Limb (tissue), 2 donors: ENCODE measurements around the gene SGPL1.
"Not testable (repeated sequence)": the region's sequence is repeated elsewhere in the genome, so short reads cannot be mapped to it uniquely, and the experiment has no call there.

Experiments
- DNase-seq, 2 donors: peaks; one replicate each; pipeline ENCODE4 v3.0.0-alpha.2; 2016; ENCODE audit errors: extremely low spot score in 2 of 2

Gene SGPL1

DNA sequence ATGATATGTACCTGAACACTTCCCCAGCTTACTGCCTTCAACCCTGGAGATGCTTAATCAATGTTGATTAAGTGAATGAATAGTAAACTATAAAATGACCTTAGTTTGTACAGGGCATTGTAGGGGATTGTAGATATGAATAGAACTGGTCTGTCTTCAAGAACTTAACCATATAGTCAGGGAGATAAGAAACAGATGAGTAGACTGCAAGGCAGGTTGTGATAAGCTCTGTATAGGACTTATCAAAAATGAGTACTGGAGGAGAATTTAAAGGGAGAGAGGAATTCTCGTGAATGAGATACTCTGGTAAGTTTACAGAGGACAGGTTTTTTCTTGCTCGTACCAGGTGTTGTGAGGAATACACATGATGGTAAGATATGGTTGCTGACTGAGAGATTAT, 27.6 kb downstream of the SGPL1 start:
- no peak for DNase-seq

DNA sequence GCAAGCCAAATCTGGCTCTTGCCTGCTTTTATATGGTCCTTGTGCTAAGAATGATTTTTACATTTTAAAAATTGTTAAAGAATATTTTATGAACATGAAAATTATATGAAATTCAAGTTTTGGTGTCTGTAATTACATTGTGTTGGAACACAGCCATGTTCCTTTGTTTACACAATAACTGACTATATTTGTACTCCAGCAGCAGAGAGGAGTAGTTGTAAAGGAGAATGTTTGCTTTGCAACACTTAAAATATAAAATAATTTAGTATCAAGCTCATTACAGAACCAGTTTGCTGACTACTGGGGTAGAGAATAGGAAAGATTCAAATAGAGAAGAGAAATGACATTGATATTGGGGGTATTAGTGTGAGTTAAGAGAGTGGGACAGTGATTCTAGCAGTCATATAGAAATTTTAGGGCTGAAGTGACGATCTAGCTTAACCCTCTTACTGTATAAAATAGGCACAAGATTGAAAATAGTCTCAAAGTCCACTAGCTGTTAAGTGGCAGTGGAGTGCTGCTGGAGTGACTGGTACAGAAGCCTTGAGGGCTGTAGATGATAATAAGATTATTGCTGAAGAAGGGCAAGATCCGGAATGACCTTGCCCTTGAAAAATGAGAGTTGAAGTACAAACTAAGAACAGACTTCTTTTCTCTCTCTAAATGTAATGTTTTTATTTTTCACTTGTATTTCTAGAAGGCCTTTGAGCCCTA, 28.2 kb downstream of the SGPL1 start:
- DNase-seq = no peak

DNA sequence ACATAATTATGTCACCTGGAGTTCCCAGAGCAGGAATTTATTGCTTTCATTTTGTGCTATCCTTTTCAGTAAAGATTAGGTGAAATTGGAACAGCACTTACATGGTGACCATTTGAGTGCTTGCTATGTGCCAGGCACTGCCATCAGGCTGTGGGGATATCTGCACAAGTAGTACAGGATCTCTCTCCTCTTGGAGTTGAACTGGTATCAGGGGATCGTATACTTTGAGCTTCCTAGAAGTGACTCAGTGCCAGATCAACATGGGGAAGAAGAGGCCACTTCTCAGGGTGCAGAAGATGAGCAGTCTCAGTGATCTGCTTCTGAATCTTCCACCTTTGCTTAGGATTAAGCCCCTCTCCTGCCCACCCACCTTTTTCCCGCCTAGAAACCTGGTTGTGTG, 29.5 kb downstream of the SGPL1 start:
- no peak for DNase-seq

DNA sequence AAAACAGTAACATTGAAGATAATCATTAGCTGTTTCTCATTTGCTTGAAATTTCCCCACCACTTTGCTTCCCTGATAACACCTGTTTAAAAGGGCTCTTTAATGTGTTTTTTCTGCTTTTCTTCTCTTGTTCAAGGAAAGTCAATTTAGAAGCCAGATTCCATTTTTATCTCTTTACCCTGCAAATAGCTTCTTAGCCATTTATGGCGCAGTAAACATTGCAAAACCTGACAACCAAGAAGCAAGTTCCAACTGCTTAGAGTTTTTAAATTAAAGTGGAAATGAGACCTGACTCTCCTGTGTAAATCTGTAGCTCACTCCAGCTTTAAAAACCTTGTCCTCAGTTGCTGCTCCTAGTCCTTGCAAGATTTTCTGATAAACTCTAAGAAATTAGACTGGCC, 30.1 kb downstream of the SGPL1 start:
- no peak for DNase-seq

DNA sequence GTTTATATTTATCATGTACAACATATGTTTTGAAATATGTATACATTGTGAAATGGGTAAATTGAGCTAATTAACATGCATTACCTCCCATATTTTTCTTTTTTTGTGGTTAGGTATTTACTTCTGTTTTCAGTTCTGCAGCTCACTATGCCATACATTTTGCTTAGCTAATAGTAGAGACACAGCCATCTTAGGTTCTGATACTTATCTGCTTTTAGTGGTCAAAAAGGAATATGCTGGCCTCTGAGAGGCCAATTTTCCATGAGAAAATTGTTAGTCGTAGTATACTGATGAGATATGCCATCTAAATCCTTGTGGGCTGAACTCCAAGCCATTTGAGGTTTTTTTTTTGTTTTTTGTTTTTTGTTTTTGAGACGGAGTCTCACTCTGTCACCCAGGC, 31.0 kb downstream of the SGPL1 start:
- no peak for DNase-seq

DNA sequence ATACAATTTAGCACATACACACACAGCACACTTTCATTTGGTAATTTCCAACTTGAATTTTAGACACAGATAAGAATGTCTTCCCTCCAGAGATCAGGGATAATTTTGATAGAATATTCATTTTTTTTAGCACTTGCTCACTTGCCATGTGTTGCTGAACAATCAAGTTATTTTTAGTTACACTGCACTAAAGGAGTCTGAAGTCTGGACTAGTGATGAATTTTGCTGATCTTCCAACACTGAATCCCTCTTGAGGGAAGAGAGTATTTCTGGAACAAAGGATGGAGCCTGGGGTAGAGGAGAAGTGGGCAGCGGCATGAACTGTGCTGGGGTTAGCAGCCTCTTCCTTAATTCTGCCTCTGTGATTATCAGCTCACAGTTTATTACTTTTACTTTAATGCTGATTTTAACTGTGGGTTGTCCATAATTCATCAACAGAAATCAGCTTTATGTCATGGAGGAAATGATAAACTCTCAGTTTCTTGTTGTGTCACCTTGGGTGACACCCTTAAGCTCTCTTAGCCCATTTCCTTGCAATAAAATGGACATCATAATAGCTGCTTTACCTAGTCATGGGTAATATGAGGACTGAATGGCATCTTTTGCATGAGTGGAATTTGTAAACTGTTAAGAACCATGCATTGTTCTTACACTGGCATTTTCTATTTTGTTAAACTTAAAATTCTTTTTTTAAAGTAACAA, 32.1 kb downstream of the SGPL1 start:
- DNase-seq = peak in 1 of 2 donors; percentile 16

DNA sequence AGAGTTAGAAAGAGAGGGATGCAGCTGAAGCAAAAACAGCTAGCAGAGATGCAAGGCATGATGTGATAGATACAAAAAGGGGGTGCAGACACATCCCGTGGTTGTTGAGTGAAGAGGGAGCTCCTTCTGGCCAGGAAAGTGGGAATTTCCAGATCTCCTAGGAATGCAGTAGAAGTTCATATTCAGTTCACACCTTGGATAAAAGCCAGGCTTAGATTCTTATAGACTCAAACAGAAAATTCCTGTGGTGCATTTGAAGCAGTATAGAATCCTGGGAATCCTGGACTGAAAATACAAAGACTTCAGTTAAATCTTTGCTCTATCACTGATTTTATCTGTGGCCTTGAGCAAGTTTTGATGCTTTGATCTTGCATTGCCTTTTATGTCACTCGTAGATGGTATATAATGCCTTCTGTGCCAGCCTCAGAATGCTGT, 33.9 kb downstream of the SGPL1 start:
- DNase-seq = peak in 1 of 2 donors; percentile 28

DNA sequence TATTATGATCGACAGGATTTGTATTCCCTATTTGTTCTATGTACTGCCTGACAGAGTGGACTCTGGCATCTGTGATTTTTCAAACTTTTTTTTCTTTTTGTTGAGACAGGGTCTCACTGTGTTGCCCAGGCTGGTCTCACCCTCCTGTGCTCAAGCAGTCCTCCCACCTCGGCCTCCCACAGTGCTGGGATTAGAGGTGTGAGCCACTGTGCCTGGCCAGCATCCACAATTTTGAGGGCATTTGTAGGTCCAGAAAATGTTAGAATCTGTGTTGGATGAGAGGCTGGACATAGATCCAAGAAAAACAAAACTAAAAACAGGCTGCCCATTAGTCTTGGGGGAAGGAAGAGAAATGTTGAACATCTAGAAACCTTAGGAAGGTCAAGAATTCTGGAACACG, 34.3 kb downstream of the SGPL1 start:
- DNase-seq = no peak

DNA sequence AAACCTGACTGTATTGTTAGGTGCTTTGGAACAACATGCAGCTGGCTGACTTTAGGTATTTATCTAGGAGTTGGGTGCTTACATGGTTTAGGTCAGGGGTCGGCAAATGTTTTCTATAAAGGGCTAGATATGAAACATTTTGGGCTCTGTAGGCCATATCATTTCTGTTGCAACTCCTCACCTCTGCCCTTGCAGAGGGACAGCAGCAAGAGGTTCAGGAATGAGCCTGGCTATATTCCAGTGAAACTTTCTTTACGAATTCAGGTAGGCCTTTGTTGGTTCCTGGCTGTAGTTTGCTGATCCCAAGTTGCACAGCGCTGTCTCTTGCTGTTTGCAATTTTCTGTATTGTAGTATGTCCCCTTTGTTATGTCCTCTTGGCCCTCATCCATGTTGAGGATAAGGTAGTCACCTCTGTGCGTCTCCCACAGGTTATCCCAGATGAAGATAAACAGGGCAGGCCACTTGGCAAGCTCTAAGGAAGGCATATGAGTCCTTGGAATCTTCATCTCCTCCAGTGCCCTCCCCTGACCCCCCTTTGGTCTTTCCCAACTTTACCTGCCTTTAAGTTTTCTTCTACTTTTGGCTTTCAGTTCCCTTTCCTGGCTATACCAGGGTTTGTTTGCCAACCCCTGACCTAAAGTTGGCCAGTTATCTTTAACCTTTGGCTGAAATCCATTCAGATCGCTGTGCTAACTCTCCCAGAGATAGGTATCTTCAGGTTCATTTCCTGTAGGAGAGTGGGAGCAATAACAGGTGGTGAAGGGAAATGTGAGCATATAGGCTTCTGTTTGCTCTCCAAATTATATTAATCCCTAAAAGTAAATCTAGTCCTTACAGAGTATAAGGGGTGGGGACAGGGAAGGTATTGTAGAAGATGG, 36.1 kb downstream of the SGPL1 start:
- DNase-seq = no peak

DNA sequence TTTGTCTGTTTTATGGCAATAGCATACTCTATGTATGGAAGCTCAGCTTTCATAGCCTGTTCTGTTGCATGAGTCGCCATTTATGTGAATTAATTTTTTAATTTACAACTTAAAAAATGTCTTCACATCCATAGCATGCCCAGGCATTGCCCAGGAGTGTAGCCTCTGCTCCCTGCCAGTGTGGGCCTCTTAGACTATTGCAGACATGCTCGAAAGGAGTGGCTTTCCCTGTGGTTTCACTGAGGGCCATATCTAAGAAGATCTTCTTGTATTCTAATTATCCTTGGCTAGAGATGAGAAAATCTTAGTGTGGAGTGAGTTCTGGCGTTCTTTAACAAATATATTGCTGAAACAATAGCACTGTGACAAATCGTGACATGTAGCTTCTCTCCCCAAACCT, 37.3 kb downstream of the SGPL1 start:
- DNase-seq = no peak

DNA sequence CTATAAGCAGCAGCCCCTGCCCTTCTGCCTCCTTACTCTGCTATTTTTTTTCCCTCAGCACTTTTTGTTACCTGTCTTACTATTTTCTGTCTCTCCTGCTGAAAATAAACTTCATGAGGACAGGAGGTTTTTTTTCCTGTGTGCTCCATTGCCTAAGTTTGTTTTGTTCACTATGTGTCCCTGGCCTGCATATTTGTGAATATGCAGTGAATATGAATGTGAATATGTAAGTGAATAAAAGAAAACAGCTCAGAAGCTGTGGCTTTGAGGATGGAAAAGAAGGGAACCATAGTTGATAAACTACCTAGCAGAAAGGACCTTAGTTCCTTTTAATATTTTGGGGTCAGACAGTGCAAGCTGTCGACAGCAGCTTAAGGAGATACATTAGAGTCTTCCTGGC, 37.7 kb downstream of the SGPL1 start:
- DNase-seq = no peak

DNA sequence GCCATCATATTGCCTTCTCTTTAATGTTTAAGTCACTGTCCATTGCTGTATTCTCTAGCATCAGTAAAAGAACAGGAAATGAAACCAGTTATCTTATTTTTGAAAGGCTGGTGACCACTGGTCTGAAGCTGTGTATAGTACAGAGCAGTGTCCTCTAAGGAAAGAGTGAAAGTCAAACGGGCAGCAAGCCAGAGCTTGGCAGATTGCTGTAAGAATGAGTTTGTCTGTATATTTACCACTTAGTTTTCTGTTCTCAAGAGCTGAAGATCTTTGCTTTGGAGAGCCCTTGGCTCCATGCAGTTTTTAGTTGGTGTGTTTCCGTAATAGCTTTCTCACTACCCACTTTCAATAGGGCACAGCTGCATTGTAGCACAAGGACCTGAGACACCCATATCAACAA, 40.7 kb downstream of the SGPL1 start:
- no peak for DNase-seq

DNA sequence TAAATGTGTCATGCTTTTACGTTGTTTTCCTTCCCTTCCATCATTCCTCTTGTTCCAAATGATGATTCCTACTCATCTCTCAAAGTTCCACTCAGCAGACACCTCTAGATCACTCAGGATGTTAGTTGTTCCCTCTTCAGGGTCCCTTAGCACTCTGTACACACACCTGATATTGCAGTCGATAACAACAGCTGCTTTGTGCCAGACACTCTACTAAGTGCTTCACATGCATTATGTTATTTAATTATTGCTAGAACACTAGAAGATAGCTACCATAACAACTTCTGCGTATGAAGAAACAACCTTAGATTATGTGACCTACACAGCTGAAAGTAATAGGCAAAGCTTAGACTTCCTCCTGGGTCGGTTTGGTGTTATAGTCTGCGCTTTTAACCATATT, 43.0 kb downstream of the SGPL1 start:
- DNase-seq = no peak

DNA sequence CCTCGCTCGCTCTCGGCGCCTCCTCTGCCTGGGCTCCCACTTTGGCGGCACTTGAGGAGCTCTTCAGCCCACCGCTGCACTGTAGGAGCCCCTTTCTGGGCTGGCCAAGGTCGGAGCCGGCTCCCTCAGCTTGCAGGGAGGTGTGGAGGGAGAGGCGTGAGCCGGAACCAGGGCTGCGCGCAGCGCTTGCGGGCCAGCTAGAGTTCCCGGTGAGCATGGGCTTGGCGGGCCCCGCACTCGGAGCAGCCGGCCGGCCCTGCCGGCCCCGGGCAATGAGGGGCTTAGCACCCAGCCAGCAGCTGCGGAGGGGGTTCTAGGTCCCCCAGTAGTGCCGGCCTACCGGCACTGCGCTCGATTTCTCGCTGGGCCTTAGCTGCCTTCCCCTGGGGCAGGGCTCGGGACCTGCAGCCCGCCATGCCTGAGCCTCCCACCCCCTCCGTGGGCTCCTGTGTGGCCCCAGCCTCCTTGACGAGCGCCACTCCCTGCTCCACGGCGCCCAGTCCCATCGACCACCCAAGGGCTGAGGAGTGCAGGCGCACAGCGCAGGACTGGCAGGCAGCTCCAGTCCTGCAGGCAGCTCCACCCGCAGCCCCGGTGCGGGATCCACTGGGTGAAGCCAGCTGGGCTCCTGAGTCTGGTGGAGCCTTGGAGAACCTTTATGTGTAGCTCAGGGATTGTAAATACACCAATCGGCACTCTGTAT, 45.9 kb downstream of the SGPL1 start:
- not testable (repeated sequence) for DNase-seq

DNA sequence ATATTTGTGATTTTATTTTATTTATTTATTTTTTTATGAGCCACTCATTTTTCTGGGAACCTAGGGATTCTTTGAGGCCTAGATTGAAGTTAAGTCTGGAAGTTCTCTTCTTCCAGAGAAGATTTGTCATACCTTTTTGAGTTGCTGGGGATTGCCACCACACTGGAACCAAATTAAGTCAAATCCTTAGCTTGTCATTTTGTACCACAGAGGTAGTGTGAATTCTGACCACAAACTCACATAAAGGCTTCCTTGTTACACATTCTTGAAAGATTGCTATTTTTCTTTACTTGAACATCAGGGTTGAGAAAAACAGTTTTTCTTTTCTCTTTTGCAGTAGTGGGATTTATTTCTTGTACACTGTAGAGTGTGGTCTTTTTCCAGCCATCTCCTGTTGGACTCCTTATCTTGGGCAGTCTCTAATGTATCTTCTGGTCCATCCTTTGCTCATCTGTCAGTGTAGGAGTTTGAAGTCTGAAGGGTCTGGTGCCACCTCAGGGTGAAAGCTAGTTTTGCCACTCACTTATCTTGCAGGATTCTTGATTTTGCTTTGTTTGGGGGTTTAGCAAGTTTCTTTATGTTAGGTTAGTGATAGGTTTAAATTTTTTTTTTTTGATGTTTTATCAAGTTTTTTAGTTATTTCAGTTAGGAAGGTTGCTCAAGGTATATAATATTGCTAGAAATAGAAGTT, 47.9 kb downstream of the SGPL1 start:
- DNase-seq = no peak

DNA sequence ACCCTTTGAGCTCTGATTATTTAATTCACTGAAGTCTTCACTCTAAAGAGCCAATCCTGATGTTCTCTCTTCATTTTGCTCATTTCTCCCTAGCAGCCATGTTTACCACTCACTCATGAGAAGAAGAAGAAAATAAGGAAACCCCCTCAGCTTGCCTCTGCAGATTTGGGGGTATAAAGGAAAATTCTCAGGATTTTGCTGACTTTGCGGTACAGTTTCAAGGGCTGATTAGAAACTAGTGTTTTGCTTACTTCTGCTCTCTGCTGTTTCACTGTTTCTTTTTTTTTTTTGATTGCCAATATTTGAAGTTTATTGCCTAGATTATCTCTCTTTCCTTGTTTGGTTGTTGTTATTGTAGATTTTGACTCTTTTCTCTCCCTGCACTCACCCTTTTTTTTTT, 49.2 kb downstream of the SGPL1 start:
- DNase-seq = no peak

DNA sequence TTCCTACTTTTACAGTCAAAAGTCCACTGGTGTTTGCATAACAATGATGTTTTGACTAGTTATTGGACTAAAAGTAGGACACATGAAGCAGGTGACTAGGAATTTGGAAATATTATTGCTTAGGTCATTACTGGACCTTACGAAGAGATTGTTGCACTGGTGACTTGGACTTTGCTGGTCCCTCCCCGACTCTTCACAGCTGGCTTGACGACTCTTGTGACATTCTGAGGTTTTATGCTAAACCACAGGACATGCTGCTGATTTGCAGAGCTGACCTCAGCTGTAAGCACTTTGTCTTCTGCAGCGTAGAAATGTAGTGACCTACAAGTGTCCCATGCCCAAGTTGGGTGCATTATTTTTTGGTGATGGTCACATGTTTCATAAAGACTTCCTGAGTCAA, 50.7 kb downstream of the SGPL1 start:
- no peak for DNase-seq

DNA sequence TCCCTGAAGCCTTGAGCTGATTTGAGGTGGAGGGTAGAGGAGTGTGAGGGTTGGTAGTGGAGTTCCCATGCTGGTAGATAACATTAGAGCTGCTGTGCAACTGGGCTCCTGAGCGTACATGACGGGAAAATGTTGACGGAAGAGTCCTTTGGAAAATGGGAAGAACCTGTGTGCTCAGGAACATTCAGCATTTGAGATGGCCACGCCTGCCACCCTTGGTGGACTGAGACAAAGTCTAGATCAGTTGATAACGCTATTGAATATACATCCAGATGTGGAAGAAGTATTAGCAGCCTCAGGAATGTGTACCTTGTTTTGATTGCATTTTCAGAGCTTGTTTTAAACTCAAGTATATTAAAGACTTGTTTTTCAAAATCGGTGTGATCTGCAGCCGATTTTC, 56.5 kb downstream of the SGPL1 start:
- DNase-seq = no peak

DNA sequence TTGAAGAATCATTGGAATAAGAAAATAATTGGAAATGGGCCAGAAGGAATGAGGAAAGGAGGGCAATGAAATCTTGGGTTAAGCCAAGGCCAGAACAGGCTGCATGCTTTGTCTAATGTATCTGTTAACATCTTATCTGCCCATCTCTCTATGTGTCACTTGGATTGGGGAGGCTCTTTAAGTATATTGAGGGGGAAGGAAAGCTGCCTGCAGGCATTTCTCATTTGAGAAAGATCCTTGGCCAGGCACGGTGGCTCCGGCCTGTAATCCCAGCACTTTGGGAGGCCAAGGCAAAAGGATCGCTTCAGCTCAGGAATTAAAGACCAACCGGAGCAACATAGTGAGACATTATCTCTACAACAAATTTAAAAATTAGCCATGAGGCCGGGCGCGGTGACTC, 58.3 kb downstream of the SGPL1 start:
- DNase-seq = no peak

DNA sequence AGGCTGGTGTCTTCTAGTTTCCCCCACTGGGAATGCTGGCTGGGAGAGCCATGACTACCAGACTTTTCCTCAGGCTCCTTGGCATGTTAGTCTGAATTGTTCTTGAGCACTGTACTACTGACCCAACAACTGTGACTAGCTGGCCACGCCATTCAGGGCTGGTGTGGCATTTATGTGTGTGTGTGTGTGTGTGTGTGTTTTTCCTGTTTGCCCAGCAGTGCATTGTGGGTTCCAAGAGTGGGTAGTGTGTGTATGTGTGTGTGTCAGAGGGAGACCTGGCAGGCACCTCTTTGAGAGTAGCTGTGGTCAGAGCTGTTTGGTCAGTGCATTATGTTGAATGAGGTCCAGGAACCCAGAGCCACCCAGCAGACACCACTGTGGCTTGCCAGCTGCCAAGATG, 63.5 kb downstream of the SGPL1 start:
- no peak for DNase-seq

DNA sequence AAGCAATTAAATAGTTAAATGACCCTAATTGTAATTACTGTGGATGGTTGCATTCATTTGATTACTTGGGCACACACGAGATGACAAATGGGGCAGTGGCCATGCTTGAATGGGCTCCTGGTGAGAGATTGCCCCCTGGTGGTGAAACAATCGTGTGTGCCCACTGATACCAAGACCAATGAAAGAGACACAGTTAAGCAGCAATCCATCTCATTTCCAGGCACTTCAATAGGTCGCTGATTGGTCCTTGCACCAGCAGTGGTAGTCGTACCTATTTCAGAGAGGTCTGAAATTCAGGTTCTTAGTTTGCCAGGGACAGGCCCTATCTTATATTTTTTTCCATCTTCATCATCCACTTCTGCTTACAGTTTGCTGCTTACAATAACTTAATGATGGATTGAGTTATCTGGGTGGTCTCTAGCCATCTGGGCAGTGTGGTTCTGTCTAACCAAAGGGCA, 64.4 kb downstream of the SGPL1 start:
- peak; percentile 73 to 79 for DNase-seq
